ENCODE results near the gene CLCN5.
A peak's percentile ranks its signal among the peaks of the same experiment; 100 is the strongest.

CLCN5 gene

DNA sequence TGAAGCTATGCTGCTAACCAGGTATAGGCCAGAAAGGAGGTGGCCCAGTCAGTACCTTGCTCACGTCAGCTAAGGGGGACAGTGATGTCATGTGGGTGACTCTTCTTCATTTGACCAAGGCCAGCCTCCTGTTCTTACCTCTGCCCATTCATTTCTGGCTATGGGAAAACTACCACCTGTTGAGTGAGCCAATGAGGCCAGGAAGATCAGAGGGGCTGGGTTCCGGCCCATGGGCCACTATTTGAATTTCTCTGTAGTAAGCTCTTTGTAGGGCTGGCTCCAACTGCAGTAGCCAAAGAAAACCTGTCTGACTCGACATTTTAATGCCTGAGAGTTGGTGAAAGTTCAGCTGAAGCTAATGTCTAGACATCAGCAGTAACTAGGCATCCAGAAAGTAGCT lies 175.8 kb downstream of the CLCN5 start:
- TF ChIP-seq ZBTB8A (tag by site-specific recombination; IDR thresholded peaks at IDR 0.05) (no peak), IKZF3 (tag by site-specific recombination; IDR thresholded peaks at IDR 0.05) (no peak), ZNF513 (tag by site-specific recombination; IDR thresholded peaks at IDR 0.05) (no peak), ZNF670 (tag by site-specific recombination; IDR thresholded peaks at IDR 0.05; ENCODE audit: low read depth) (no peak), ZBTB48 (tag by site-specific recombination; IDR thresholded peaks at IDR 0.05) (no peak), ZBTB11 (tag by site-specific recombination; conservative IDR thresholded peaks at IDR 0.05; ENCODE audit: low read depth) (no peak), SCRT2 (tag by site-specific recombination; IDR thresholded peaks at IDR 0.05) (peak; percentile 59), ZNF571 (tag by site-specific recombination; IDR thresholded peaks at IDR 0.05) (no peak)
- Histone ChIP-seq H3K9me3 (ENCODE audit: control insufficient read depth, insufficient read depth, low read depth, low read length) (no peaks in the 10 kb centered on the region), H3K27ac (ENCODE audit: extremely low read depth, low read depth, low read length) (no peak overlapping the region), H3K4me3 (ENCODE audit: low read depth, low read length) (no peak overlapping the region), H3K4me1 (ENCODE audit: control insufficient read depth, insufficient read depth, low read length) (no peaks in the 10 kb centered on the region), H3K36me3 (ENCODE audit: control insufficient read depth in 2 of 2, insufficient read depth in 1 of 2, low read length in 2 of 2) (peaks cover 0 to 12% of the 10 kb centered on the region in 2 experiments; a peak in 1 of 3 replicates)
- CTCF ChIA-PET, result interaction anchor here (0.5 to 1.1 kb wide), 3 partner anchors 221 to 582 kb away, joined by 3 to 6 read pairs (median 3); no protein-coding TSS in a partner anchor
- POLR2A ChIA-PET, result no interaction called here

DNA sequence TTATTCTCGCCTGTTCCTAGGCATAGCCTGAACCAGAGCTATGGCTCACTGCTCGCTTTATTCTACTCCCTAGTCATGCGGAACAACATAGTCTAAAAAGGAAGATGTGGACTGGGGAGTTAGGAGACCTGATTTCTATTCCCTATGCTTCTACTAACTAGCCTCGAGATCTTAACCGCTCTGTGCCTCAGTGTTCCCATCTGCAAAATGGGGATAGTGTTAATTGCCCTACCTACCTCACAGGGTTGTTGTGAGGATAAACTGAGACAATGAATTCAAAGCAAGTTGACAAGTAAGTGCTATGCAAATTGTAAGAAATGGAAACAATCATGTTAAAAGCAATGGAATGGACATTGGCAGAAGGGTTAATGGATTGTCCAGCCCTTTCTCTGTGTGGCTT lies 176.4 kb downstream of the CLCN5 start:
- TF ChIP-seq ZNF138 (tag by site-specific recombination; IDR thresholded peaks at IDR 0.05; ENCODE audit: borderline replicate concordance), result no peak
- no peak for TF ChIP-seq OVOL3 (tag by site-specific recombination; IDR thresholded peaks at IDR 0.05)
- no peak for TF ChIP-seq MZF1 (tag by site-specific recombination; IDR thresholded peaks at IDR 0.05; ENCODE audit: borderline replicate concordance)
- no peak for TF ChIP-seq ZNF555 (tag by site-specific recombination; conservative IDR thresholded peaks at IDR 0.05)
- TF ChIP-seq ZNF670 (tag by site-specific recombination; IDR thresholded peaks at IDR 0.05; ENCODE audit: low read depth), result no peak
- no peak for TF ChIP-seq SALL2 (tag by site-specific recombination; IDR thresholded peaks at IDR 0.05; ENCODE audit: borderline replicate concordance)
- TF ChIP-seq OSR2 (tag by site-specific recombination; IDR thresholded peaks at IDR 0.05), result no peak
- TF ChIP-seq ZNF112 (tag by site-specific recombination; IDR thresholded peaks at IDR 0.05), result no peak
- TF ChIP-seq WT1 (tag by site-specific recombination; IDR thresholded peaks at IDR 0.05), result no peak
- TF ChIP-seq BCL11A (tag by site-specific recombination; IDR thresholded peaks at IDR 0.05; ENCODE audit: low read depth), result no peak
- TF ChIP-seq REPIN1 (tag by site-specific recombination; IDR thresholded peaks at IDR 0.05; ENCODE audit: low read depth), result no peak
- no peak for TF ChIP-seq ZNF501 (tag by site-specific recombination; IDR thresholded peaks at IDR 0.05)
- H3K4me1 ChIP-seq (ENCODE audit: control insufficient read depth, insufficient read depth, low read length), result no peaks in the 10 kb centered on the region
- POLR2A ChIA-PET, result interaction anchor here (0.6 kb wide), 1 partner anchor 33 kb away, joined by 4 read pairs; no protein-coding TSS in a partner anchor
- no peak overlapping the region for H3K4me3 ChIP-seq (ENCODE audit: low read depth, low read length)
- H3K9me3 ChIP-seq (ENCODE audit: control insufficient read depth, insufficient read depth, low read depth, low read length), result no peaks in the 10 kb centered on the region
- CTCF ChIA-PET, result interaction anchor here (0.8 to 2.8 kb wide), 6 partner anchors 101 to 582 kb away, joined by 3 to 36 read pairs (median 8); partner anchors contain the start of gene CCNB3
- no peak overlapping the region; the same call in 1 of the 2 replicates for H3K27ac ChIP-seq (ENCODE audit: extremely low read depth, low read depth, low read length)
- H3K36me3 ChIP-seq (ENCODE audit: control insufficient read depth in 2 of 2, insufficient read depth in 1 of 2, low read length in 2 of 2), result peaks cover 0 to 8% of the 10 kb centered on the region in 2 experiments; a peak in 1 of 3 replicates
